Activated gamma-delta T cell (primary cell): ENCODE data around the gene NUBP2.
A peak's percentile ranks its signal among the peaks of the same experiment; 100 is the strongest.

Experiments used
- DNase-seq: peaks from one replicate; lab custom pipeline; 2025; lab: John Stamatoyannopoulos, UW

The NUBP2 gene

DNA sequence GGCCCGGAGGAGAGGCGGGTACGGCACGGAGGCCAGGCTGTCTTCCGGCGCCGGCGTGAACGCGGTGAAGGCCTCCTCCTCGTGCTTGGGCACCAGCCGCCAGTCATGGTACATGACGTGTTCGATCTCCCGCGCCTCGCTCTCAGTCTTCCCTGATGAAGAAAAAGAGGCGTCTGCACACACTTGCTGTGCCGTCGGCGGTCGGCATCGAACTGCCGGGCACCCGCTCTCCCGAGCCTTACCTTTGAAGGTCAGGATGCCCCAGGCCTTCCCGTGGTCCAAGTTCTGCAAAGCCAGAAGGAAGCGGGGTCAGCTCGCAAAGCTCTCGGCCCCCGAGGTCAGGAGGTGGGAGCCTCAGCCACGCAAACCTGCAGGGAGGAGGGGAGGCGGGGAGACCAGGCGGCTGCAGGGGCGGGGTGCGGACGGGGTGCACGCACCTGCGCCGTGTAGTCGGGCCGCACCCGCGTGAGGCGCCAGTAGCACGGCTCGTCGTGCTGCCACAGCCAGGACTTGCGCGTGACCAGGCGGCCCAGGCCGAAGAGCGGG lies 10.3 kb upstream of the NUBP2 start, which contains the start of gene EME2:
Gene EME2 (plus strand): TSS at position 449 of the 546 bp plus-strand sequence. CDS start 418 bp downstream, outside the sequence.
- no peak for DNase-seq

DNA sequence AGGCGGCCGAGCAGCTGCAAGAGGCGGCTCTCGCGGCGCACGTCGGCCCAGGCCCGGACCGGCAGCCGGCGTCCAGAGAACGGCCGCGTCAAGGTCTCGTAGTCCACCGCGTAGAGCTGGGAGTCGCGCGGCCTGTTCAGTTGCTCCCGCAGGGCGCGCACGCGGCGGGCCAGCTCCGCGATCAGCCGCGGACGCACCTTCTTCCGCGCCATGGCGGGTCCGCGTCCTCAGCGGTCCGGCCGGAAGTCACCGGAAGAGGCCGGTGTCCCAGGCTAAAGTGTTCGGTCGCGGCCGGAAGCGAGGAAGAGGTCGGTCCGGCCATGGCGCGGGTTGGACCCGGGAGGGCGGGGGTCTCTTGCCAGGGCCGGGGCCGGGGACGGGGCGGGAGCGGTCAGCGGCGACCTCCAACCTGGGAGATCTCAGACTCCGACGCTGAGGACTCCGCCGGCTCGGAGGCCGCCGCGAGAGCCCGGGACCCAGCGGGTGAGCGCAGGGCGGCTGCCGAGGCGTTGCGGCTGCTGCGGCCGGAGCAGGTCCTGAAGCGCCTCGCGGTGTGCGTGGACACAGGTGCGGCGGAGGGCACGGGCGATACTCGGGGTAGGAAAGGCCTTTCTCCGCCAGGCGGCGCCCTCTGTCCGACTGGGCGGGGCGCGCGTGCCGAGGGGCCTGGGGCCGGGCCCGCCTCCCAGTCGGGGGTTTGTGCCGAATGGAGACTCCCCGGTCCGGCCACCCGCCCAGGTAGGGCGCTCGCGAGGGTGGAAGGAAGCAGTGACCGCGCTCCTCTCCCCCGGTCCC lies 9.7 kb upstream of the NUBP2 start, which contains the start of gene MRPS34:
Gene MRPS34 (minus strand): TSS at position 227 of the 795 bp plus-strand sequence. CDS start 15 bp downstream, at position 212.
- peak; percentile 59 for DNase-seq

DNA sequence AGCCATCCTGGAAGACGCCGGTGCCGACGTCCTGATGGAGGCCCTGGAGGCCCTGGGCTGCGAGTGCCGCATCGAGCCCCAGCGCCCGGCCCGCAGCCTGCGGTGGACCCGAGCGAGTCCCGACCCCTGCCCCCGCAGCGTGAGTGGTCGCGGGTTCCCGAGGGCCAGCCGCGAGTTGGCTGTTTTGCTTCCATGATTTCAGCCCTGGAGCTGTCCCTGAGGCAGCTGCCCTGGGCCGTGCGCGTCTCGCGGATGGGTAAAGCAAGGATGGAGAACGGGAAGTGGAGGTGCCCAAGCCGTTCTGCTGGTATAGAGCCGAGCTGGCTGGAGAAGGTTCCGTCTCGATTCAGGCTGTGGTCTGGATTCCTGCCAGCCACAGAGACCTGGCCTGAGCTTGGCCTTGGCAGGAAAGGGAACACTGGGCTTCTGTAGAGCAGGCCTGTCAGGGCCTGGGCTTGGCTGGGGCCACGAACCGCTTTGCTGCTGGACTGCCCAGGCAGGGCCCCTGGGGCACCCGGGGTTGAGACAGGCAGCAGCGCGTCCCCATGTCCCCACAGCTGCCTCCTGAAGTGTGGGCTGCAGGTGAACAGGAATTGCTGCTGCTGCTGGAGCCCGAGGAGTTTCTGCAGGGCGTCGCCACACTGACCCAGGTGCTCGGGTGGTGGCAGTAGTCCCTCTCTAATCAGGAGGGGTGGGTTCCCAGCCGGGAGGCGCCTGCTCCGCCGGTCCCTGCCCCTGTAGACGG lies 8.9 kb upstream of the NUBP2 start:
- no peak for DNase-seq

DNA sequence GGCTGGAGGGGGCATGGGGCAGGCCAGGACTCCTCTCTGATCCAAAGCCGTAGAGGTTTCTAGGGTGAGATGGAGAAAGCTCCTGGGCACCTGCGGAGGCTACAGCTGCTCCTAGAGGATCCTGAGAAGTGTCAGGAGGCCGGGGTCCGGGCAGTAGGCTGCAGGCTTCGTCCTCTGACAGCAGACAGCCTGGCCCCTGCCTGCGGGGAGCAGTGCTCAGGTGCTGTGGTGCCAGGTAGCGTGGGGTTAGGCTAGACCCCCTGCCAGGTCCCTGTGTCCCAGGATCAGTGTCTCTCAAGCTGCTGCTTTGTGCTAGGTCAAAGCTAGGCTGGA lies 8.3 kb upstream of the NUBP2 start:
- no peak for DNase-seq

DNA sequence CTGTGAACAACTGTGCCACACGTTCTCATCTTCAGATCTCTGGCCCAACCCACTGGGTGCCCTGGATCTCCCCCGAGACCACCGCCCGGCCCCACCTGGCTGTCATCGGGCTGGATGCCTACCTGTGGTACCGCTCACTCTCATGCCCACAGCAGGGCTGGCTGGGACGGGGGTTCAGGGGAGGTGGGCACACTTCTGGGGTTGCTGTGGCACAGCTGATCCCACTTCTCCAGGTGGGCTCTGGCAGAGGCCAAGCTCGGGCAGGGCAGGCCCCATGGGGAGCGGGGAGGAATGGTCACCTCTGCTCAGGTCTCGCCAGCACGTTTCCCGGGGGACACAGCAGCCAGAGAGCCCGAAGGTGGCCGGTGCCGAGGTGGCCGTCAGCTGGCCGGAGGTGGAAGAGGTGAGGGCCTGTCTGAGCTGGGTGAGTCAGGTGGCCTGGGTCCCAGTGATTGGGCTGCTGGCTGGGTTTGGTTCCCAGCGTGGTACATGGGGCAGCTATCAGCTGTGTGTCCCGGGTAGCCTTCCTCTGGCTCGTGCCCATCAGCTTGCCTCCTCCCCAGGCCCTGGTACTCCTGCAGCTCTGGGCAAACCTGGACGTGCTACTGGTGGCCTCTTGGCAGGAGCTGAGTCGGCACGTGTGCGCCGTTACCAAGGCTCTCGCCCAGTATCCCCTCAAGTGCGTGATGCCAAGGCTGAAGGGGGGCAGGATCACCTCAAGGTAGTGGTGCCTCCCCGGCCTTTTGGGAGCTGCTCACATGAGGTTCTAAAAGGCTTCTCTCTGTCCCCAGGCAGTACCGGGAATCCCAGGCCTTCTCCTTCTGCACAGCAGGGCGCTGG lies 7.5 kb upstream of the NUBP2 start:
- no peak for DNase-seq

DNA sequence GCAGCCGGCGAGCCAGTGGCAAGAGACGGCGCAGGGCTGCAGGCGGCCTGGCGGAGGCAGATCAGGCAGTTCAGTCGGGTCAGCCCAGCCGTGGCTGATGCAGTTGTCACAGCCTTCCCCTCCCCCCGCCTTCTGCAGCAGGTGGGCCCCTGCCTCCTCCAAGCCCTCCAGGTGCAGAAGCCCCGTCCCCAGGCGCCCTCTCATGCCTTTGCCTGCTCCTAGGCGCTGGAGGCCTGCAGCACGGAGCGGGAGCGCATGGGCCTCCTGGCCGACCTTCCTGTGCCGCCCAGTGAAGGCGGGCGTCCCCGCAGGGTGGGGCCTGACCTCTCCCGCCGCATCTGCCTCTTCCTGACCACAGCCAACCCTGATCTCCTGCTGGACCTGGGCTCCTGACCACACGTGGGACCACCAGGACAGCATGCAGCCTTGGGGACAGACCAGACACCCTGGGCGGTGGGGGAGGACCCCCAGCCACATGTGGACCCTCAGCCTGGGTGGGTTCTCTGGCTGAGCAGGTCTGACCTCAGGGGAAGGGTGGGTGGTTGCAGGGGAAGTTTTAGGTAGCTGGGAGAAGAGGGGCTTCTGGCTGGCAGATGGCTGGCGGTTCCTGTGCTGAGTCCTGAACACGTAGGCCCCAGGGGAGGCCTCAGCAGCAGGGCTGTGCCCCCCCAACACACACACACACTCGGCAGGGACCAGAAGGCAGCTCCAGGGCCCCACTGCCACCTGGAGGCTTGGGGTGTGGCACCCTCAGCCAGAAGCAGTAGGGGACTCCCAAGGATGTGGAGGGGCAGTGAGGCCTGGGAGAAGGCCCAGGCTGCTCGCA lies 6.7 kb upstream of the NUBP2 start:
- no peak for DNase-seq

DNA sequence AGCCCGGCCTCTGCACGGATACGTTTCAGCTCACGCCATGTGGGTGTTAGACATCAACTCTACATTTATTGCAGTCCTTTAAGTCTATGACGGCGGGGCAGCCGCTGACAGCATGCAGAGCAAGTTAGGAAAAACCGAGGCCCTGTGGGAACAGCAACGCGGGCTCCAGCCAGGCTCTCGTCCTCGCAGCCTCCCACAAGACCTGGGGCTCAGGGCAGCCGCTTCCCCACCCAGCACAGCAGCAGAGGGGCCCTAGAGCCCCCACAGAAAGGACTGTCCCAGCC lies 6.1 kb upstream of the NUBP2 start:
- DNase-seq: no peak

DNA sequence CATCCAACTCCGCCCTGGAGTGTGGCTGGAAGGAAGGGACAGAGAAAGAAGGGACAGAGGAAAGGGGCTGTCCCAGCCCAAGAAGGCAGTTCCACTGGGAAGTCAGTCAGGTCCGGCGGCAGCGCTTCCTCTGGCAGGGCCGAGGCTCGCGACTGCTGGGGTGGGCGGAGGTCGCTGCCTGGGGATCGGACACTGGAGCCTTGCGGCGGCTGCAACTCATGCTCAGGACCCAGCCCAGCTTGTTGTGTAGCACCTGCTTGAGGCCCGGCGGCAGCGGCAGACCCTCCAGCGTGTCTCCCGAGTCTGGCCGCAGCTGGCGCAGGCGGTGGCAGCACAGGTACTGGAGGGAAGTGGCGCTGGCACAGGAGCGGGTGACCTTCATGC lies 5.8 kb upstream of the NUBP2 start:
- no peak for DNase-seq

DNA sequence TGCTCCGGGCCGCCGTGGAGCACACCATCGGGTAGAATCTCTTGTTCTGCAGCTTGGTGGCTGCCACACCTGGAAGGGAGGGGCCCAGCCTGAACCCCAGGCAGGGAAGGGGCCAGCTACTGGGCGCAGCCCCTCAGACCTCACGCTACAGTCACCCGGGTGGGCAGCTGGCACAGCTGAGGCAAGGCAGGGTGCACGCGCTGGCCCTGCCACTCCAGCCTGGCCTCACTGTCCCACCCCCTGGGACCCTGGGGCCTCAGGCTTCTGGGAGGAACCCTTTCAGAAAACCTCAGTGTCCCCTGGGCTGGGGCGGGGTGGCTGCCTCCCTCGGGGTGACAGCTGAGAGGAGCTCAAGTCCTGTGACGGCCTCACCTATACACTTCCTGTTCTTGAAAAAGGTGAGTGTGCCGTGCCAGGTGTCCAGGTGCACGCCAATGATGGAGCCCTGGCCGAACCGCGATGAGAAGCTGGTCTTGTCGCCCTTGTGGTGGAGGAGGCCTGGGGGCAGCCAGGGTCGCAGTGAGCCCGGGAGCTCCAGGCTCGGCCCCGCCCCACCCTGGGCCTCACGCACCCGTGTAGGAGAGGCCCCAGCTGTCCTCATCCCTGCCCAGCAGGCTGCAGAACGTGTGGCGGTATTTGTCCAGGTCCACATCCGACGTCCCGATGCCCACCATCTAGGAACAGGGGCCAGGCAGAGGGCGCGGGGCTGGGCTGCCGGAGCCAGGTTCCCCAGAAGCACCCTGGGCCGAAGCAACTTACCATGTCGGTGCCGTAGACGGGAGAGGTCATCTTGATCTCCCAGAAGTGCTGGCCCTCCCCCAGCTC lies 5.2 kb upstream of the NUBP2 start:
- no peak for DNase-seq

DNA sequence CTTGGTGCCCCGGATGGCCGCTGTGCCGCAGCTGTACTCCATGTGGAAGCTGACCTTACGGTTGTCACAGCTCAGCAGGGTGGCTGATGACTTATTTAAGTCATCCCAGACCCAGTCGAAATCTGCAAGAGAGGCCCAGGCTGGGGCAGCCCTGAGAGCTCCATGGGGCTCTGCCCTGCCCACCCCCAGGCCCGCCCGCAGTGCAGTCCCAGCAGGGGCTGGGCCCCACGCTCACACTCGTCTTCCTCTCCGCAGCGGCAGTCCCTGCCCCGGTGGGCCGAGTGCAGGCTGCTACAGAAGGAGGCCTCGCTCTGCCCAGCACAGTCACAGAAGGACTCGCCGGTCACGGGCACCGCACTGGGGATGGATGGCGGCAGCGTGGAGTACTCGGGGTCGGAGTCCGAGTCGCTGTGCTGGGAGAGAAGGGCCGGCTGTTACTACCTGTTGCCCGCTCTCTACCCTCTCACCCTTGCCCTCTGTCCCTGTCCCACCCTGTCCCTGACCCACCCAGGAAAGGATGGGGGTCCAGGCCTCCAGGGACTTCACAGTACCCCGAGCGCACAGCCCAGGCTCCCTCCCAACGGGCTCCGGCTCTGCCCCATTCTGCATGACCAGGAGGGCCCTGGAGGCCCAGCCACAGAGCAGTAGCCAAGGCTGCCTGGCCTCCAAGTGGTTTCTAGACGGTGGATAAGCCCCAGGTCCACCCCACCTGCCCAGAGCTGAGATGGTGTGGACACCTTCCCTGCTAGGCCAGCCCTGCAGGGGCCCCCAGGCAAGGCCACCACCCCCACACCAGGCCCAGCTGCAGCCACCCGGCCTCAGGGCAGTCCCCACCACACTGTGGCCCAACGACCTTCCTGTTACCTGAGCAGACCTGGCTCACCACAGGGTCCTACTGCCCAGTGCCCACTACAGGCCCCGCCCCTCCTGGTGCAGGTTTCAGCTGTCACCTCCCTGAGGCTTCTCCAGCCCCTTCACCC lies 4.3 kb upstream of the NUBP2 start:
- DNase-seq: no peak

DNA sequence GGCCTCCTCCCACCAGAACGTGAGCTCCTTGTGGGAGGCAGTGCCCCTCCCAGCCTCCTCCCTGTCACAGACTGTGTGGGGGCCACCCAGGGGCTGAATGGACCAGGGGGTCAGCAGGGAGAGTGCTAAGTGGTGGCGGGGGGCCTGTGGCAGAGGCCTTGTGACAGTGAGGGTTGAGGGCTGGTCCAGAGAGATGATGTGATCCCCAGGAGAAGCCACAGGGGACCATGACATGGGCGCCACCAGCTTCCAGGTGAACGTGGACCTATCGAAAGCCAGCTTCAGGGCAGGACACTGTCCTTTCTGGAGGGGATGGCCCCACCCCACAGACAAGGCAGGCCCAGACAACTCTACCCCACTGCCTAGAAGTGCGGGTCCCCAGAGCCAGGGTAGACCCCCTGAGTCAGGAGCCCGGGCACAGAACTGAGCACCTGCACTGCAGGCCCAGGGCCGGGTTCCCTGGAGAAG lies 3.5 kb upstream of the NUBP2 start:
- no peak for DNase-seq

DNA sequence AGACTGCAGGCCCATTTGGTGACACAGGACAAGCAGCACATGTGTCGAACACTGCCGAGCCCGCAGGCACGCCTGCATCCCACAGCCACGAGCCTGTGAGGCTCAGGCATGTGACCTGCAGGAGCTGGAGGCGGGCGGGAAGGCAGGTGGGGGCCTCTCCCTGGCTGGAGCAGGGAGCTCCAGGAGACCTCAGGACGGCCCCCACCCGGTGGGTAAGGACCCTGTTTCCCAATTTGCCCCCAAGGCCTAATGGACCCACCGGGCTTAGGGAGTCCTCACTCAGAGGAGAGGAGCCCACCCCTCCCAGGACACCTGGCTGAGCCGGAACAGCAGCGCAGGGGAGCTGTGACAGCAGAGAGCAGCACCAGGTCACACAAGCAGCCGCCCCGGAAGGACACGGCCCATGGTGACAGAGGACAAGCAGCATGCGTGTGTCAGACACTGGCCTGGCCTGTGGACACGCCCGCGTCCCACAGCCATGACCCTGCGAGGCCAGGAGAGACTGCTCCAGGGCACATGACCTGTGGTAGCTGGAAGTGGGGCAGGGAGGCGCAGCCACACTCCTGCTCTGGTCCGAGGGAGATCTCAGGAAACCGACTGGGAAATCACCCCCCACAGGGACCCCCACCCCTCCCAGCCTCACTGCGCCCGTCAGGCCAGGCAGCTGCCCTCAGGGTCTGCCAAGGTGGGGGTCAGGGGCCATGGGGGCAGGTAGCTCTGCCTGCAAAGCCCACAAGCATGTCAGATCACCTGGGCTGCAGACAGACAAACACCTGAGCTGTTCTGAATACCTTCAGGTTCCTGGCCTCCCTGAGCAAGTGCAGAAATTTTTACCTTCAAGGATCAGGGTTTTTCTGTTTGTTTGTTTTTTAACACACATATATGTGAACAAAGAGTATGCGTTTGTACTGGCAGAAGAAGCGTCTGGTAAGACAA lies 2.8 kb upstream of the NUBP2 start:
- no peak for DNase-seq

DNA sequence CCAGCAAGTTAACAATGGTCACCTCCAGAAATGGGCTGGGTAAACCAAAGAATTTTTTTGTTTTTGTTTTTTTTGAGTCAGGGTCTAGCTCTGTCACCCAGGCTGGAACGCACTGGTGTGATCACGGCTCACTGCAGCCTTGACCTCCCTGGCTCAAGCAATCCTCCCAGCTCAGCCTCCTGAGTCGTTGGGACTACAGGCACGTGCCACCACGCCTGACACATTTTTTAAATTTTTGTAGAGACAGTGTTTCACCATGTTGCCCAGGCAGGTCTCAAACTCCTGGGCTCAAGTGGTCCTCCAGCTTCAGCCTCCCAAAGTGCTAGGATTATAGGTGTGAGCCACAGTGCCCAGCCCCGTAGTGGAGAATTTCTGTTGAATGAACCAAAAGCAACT lies 2.1 kb upstream of the NUBP2 start:
- no peak for DNase-seq

DNA sequence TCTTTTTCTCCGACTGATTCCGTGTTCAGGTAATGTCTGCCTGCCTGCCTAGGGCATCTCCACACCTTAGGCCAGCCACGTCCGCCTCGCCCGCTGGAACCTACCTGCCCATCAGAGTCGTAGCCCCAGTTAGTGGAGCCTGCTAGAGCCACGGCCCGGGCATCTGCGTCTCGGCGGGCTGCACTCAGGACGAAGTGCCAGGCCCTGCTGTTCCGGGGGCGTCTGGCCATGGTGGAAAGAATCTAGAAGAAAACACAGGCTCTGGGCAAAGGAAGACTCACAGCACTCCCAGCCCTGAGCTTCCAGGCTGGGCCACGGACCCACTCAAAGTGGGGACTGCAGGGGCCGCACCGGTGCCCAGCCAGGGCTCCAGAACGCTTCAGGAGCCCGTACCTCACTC lies 1.5 kb upstream of the NUBP2 start:
- no peak for DNase-seq

DNA sequence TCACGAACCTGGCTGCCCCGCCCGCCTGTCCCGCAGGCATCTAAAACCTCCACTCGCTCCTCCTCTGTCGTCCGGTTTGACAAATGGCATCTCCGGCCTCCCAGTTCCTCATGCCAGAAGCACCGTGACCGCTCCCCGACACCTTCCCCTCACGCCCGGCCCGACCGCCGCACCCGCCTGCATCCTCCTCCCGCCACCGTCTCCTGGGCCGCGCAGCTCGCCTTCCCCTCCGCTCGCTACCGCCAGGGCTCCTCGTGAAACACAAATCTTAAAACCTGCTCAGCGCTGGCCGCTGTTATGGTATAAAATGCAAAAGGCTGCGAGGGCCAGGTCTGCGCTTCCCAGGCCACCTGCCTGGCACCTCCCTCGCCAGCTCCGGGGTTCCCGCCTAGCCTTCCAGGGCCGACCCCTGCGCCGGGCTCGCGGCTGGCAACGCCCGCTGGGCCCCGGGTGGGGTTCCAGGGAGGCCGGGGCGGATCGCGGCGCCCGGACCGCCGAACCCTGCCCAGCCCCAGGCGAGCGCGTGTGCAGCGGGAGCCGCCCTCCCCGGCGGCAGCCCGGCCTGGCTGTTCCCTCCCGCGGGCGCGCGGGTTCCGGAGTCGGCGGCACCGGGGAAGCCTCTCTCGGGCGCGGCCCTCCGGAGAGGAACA lies 877 bp upstream of the NUBP2 start:
- DNase-seq: no peak

DNA sequence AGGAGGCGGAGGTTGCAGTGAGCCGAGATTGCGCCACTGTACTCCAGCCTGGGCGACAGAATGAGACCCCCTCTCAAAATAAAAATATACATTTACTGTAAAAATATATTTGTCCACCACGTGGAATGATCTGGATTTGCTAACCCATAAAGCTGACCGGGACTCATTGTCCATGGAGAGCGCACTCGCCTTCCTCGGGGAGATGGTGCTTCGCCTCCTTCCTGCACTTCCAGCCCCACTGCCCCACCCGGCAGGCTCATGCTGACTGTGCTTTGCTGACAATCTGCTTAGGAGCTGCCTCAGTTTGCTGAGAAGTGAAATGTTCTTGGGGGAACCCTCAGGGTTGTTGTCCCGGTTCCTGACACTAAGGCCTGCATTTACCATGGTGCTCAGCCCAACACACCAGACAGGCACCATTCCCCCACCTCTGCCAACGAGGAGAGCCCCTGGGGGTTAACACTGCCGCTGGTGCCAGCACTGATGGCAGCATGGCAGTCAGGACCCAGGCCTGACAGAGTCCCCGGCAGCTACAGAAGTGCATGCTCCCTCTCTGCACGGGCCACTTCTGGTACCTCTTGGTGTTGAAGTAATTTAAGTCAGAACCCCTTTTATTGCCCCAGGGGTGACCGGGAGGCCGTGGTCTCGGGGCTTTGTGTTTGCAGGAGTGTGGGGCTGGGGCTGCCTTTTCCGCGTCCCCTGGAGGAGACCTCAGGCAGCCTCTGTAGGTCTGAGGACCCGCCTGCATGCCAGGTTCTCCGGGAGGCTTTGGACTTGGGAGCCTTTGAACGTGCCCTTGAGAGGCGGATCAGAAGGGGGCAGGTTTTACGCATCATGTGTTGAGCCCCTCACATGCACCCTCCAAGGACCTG lies 2.5 kb downstream of the NUBP2 start:
- DNase-seq: no peak

DNA sequence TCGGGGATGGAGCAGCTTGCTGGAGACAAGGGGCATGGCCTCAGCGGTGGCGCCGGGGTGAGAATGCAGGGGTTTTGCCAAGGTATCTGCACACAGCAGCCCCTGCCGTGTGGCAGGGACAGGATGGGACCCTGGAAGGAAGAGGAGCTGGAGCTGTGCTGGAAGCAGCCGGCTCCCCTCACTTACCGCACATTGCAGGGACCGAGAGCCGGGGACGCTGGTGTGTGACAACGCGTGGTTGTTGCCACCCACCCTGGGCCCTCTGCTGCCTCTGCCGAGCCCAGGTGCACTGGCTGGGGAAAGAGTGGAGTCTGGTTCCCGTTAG lies 3.0 kb downstream of the NUBP2 start:
- no peak for DNase-seq
